Osteocyte (in vitro differentiated cells): Measurements from ENCODE around the gene ZFPL1. TPM values are rescaled to one million over a fixed set of nuclear protein-coding genes. Genes with fewer than 3 reads are reported as not detected.

Experiments
- DNase-seq: peaks from one replicate; pipeline ENCODE4 v3.0.0; 2021; ENCODE audit warnings: mixed read lengths; ENCODE audit not compliant: unreplicated experiment; ENCODE audit errors: extremely low spot score
- H3K27ac Mint-ChIP-seq: one replicate; pipeline ENCODE4 v1.8.0; 2021; ENCODE audit warnings: mild to moderate bottlenecking, mixed read lengths; ENCODE audit not compliant: unreplicated experiment
- H3K27me3 Mint-ChIP-seq: one replicate; pipeline ENCODE4 v1.8.0; 2021; ENCODE audit warnings: mixed read lengths; ENCODE audit not compliant: unreplicated experiment
- H3K36me3 Mint-ChIP-seq: one replicate; pipeline ENCODE4 v1.8.0; 2021; ENCODE audit warnings: mixed read lengths; ENCODE audit not compliant: unreplicated experiment
- H3K4me1 Mint-ChIP-seq: one replicate; pipeline ENCODE4 v1.8.0; 2021; ENCODE audit warnings: mixed read lengths; ENCODE audit not compliant: unreplicated experiment
- H3K4me3 Mint-ChIP-seq: one replicate; pipeline ENCODE4 v1.8.0; 2021; ENCODE audit warnings: mild to moderate bottlenecking, moderate library complexity, mixed read lengths; ENCODE audit not compliant: unreplicated experiment
- H3K9me3 Mint-ChIP-seq: one replicate; pipeline ENCODE4 v1.8.0; 2021; ENCODE audit warnings: mixed read lengths; ENCODE audit not compliant: unreplicated experiment
- total RNA-seq: library from RNA; stranded (reverse); gene quantifications from 2 replicates; pipeline ENCODE4 v1.2.1, GENCODE V29; 2021
- TF ChIP-seq, protein P1 (sequence below): fragments of 200-600 bp; sonication (generic); IDR thresholded peaks from 2 replicates; pipeline ENCODE4 v1.5.0; 2021; ENCODE audit warnings: antibody characterized with exemption, mild to moderate bottlenecking, moderate library complexity

ZFPL1 gene
- total RNA-seq, 1 donor from 2014 or later: 55.3 TPM

DNA sequence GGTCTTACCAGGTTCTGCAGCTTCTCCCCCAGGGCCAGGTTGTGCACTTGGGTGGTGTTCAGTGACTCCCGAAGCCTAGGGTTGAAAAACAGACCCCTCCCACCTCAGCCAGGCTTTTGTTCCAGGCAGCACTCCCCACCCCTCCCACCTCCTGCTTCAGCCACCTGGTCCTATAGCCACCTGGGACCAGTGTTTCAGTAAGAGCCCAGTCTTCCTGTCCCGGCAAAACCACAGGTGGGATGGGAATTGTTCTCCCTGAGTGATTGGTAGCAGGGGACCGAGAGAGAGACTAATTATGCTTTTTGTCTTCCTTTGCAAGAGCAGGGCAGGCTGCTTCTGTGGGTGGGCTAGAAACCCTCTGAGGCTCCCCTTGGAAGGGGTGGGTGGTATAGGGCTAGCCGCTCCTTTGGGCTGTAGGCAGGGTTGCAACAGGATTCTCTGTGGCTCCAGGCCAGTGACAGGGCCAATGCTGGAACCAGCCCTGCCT lies 17.2 kb upstream of the ZFPL1 start:
- Mint-ChIP-seq H3K4me1 (no peaks in the 10 kb centered on the region), H3K36me3 (no peaks in the 10 kb centered on the region), H3K27ac (no peak overlapping the region), H3K9me3 (no peaks in the 10 kb centered on the region), H3K4me3 (no peak overlapping the region), H3K27me3 (no peaks in the 10 kb centered on the region)
- TF ChIP-seq, protein P1, sequence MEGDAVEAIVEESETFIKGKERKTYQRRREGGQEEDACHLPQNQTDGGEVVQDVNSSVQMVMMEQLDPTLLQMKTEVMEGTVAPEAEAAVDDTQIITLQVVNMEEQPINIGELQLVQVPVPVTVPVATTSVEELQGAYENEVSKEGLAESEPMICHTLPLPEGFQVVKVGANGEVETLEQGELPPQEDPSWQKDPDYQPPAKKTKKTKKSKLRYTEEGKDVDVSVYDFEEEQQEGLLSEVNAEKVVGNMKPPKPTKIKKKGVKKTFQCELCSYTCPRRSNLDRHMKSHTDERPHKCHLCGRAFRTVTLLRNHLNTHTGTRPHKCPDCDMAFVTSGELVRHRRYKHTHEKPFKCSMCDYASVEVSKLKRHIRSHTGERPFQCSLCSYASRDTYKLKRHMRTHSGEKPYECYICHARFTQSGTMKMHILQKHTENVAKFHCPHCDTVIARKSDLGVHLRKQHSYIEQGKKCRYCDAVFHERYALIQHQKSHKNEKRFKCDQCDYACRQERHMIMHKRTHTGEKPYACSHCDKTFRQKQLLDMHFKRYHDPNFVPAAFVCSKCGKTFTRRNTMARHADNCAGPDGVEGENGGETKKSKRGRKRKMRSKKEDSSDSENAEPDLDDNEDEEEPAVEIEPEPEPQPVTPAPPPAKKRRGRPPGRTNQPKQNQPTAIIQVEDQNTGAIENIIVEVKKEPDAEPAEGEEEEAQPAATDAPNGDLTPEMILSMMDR: no peak
- DNase-seq: no peak

DNA sequence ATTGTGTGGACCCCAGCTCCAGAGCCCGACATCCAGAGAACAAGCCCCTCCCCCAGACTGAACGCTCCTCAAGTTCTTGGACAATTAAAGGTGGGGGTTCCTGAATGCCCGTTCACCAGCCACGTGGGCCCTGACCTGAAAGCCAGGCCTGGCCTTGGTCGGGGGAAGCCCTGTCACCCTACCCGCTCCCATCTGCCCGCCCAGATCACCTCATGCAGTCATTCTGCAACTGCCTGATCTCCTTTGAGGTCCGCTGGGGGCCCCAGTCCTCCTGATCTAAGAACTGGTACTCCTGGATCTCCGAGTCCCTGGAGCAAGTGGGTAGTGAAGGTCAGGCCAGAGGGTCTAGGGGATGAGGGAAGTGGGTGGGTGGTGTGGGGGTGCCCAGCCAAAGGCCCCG lies 16.6 kb upstream of the ZFPL1 start:
- no peak for DNase-seq
- no peak overlapping the region for H3K4me3 Mint-ChIP-seq

DNA sequence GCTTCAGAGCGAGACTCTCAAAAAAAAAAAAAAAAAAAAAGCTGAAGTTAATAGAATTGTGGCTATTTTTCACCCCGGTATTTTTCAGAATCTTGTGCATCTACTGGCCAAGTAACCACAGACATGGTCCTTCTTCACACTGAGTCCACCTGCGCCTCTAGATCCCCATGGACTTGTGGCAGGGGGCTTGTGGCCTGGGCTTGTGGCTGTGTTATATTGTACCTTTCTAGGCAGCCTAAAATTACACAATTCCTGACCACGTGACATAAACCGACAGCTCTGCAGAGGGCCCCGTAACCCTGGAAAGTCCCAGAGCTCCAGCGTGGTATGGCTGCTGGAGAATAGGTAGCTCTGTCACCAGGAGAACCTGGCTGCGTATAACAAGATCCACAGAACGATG lies 14.8 kb upstream of the ZFPL1 start:
- no peaks in the 10 kb centered on the region for H3K9me3 Mint-ChIP-seq
- DNase-seq: no peak
- no peak overlapping the region for H3K27ac Mint-ChIP-seq
- no peaks in the 10 kb centered on the region for H3K27me3 Mint-ChIP-seq
- H3K4me1 Mint-ChIP-seq: no peaks in the 10 kb centered on the region
- TF ChIP-seq, protein P1: no peak
- no peaks in the 10 kb centered on the region for H3K36me3 Mint-ChIP-seq
- H3K4me3 Mint-ChIP-seq: no peak overlapping the region

More for the DNA sequence above, 16.6 kb upstream of the ZFPL1 start:
- no peaks in the 10 kb centered on the region for H3K9me3 Mint-ChIP-seq
- H3K27me3 Mint-ChIP-seq: no peaks in the 10 kb centered on the region
- H3K27ac Mint-ChIP-seq: no peak overlapping the region
- H3K36me3 Mint-ChIP-seq: no peaks in the 10 kb centered on the region
- TF ChIP-seq, protein P1: no peak
- H3K4me1 Mint-ChIP-seq: no peaks in the 10 kb centered on the region

DNA sequence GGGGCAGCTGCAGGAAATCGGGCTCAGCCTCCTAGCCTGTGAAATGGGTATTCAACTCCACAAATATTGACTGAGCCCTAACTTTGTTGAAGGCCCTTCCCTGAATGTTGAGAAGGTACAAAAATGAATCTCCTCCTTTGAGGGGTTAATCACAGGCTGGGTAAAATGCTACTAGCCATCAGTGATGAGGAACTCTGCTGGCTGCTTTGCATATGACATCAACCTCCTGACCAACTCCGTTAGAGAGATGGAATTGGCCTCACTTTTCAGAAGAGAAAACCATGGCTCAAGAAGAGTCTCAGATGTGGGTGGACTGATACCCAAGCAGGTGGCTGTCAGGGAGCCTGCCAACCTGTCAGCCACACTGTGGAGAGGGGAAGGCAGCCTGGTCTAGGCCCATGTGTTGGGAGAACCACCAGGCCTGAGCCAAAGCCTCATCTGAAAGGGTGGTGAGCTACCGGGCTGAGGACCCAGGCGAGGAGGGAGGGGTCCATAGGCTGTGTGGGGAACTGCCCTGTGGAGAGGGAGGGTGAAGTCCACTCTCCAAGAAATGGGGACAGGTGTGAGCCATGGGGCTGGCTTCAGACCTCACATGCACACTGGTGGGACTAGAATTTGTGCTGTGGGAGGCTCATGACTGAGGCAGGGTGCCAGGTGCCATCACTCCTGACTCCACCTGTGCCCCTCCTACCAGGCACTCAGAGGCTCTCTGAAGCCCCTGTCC lies 12.0 kb upstream of the ZFPL1 start:
- Mint-ChIP-seq H3K27me3 (no peaks in the 10 kb centered on the region), H3K4me1 (no peaks in the 10 kb centered on the region), H3K9me3 (no peaks in the 10 kb centered on the region), H3K36me3 (no peaks in the 10 kb centered on the region), H3K4me3 (no peak overlapping the region), H3K27ac (no peak overlapping the region)
- TF ChIP-seq, protein P1: no peak
- DNase-seq: no peak

DNA sequence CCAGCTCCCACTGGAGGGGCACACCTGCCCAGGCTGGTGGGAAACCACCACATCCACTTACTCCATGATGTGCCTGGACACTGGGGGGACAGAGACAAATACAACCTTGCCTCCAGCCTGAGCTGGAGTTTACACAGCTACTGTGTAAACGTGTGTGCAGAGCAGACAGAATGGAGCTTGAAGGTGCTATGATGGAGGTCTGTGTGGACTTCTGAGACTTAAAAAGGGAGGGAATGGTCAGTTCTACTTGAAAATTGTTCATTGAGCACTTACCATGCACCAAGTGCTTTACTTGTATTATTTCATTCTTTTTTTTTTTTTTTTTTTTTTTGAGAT lies 11.4 kb upstream of the ZFPL1 start:
- Mint-ChIP-seq H3K36me3 (no peaks in the 10 kb centered on the region), H3K4me3 (no peak overlapping the region), H3K4me1 (no peaks in the 10 kb centered on the region), H3K9me3 (no peaks in the 10 kb centered on the region), H3K27ac (no peak overlapping the region), H3K27me3 (no peaks in the 10 kb centered on the region)
- TF ChIP-seq, protein P1: no peak
- no peak for DNase-seq
